GM19099 (cell line): Measurements from ENCODE around the gene MICAL3.

Experiments
- POLR2A ChIP-seq: IDR thresholded peaks from 3 replicates; pipeline ENCODE4 v1.6.1; 2011; ENCODE audit warnings: low read depth; ENCODE audit not compliant: insufficient read length; ENCODE audit errors: extremely low read depth

MICAL3 gene

DNA sequence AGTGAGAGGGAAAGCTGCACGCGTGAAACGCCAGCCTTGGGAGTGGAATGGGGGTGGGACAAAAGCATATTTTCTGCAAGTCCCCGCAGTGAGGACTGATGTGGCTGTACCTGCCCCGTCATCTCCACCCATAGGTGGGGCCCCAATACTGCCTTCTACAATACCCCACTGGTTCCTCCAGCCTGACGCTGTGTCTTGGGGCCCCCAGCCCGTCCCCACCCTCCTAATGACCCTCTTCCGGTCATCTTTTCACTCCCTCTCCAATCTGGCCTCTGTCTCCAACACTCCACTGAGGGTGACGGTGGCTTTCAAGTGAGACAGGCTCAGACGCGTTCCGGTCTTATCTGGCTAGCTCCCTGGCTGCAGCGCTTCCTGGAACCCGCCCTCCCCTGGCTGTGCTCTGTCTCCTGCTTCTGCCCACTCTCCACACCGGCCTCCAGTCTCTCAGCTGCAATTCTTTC is 104.2 kb downstream of the MICAL3 start:
- no peak for TF ChIP-seq POLR2A

DNA sequence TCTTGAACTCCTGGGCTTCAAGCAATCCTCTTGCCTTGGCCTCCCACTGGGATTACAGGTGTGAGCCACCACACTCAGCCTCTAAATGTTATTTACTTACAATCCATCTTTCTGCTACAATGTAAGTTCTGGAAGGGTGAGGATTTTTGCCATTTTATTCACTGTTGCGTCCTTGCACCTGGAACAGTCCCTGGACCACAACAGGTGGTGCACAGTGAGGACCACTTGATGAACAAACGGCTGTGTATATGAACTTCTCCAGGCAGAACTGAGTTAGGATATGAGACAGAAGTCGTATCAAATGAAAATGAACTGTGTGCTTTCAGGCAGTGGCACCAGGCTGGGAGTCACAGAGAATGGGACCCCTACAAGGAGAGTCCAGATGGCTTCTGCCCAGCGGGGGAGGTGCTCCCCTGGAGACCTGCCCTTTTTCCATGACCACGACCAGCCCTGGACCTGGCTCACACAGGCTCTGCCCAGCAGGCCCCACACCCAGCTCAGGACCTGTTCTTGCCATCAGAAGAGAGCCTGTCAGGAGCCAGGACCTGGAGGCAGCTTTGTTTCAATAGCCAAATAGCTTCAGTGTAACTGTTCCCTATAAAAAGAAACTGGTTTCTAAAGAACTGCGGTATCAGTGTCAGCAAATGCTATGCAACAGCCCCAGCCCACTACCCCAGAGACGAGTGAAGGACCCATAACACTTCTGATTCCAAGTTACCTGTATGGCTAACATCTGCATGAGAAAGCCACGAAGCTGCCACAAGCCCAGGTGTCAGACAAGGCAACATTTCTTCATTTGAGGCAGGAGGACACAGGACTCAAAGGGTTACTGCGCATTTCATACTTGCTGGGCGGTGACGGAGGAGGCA is 104.9 kb downstream of the MICAL3 start:
- TF ChIP-seq POLR2A, result no peak

DNA sequence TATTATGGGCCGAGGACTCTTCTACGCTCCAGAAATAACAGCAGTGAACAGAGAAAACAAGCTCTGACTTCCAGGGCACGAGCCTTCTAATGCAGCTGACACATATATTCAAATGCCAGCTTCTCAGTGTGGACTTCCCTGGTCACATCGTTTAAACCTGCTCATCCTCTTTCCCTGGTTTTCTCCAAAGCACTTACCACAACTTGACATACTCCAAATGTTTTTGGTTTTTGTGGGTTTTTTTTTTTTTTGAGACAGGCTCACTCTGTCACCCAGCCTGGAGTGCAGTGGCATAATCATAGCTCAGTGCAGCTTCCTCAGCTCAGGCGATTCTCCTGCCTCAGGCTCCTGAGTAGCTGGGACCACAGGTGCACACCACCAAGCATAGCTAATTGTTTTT is 105.5 kb downstream of the MICAL3 start:
- TF ChIP-seq POLR2A, result no peak

GRCh38 chr22:17917490-17917983 is 106.8 kb downstream of the MICAL3 start:
- no peak for TF ChIP-seq POLR2A

GRCh38 chr22:17916226-17916889 is 108.0 kb downstream of the MICAL3 start:
- TF ChIP-seq POLR2A, result no peak

DNA sequence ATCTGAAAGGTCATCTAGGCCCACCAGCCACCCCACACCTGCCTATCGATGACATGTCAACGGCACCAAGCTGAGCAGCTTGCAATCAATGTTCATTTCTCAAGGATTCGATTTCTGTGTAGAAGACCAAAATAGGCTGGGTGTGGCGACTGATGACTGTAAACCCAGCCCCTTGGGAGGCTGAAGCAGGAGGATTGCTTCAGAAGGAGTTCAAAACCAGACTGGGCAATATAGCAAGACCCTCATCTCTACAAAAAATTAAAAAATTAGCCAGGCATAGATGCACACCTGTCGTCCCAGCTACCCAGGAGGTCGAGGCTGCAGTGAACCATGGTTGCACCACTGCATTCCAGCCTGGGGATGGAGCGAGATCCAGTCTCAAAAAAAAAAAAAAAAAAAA is 108.7 kb downstream of the MICAL3 start:
- no peak for TF ChIP-seq POLR2A

DNA sequence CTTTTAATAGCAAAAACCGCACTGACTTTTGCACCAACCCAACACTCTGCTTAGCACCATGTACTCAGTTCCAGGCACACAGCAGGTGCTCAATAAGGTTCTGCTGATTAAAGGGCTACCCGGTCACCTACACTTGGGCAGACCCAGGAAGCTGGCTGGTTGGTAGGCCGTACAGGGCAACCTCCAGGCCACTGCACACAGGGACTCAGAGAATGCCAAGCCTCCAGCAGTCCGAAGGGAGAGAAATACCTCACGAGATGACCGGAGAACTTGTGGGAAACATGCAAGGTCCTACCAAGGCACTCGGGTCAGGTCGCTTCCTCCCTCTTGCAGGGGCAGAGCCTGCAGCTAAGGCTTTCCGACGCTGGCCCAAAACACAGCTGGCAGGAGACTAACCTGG is 109.2 kb downstream of the MICAL3 start:
- TF ChIP-seq POLR2A, result no peak

- TF ChIP-seq POLR2A, result no peak
Observed at GRCh38 chr22:17914474-17914873, 109.9 kb downstream of the MICAL3 start.

GRCh38 chr22:17913801-17914347 is 110.5 kb downstream of the MICAL3 start:
- TF ChIP-seq POLR2A, result no peak

- TF ChIP-seq POLR2A, result no peak
Observed at GRCh38 chr22:17912945-17913721, 111.2 kb downstream of the MICAL3 start.

GRCh38 chr22:17911887-17912286 is 112.5 kb downstream of the MICAL3 start:
- no peak for TF ChIP-seq POLR2A

- no peak for TF ChIP-seq POLR2A
Observed at GRCh38 chr22:17911312-17911705, 113.1 kb downstream of the MICAL3 start.

DNA sequence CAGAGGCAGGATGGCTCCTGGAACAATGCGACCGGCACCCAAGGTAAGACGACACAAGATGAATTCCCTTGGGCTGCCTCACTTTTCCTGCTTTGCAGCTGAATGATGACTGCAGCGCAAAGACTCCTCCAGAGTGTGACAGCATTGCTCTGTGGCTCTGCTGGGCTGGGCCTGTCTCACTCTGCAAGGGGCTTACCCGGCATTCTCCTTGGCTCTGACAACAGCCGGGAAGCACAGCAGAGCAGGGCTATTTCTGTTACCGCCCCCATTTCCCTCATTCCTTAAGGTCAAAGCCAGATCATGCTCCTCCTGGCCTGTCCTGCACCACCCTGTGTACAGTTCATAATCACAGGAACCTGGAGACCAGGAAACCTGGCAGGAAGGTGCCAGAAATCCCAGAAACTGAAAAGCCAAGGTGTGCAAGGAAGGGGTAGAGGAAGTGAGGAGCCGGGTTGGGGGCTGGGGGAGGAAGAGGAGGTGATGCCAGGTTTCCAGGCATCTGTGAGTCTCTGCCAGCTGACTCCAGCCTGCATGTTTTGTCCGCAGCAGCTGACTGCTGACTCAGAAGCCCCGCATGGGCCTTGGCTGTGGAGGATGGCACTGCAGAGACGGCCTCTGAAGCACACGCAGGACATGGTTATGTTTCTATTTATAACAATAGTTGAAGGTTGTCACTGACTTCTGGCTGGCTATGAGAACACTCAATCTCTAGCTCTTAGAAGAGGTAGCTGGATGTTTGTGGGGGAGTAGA is 113.6 kb downstream of the MICAL3 start:
- no peak for TF ChIP-seq POLR2A

- no peak for TF ChIP-seq POLR2A
Observed at GRCh38 chr22:17907748-17908051, 116.7 kb downstream of the MICAL3 start.

- no peak for TF ChIP-seq POLR2A
Observed at GRCh38 chr22:17906978-17907747, 117.2 kb downstream of the MICAL3 start.
